Esophagus muscularis mucosa (tissue), 4 donors: ENCODE measurements around the gene IL4R. TPM values are rescaled to one million over a fixed set of nuclear protein-coding genes. Genes with fewer than 3 reads are reported as not detected.

ENCODE experiments used
- DNase-seq: peaks from one replicate; pipeline ENCODE4 v3.0.0-alpha.2; 2017; ENCODE audit errors: extremely low spot score
- H3K27ac ChIP-seq, 4 donors: fragments of 200-600 bp; sonication (generic); replicated peaks in 1 of 4; 1 replicate in 3 of 4; 2 replicates in 1 of 4; pipeline ENCODE4 v1.5.1; 2016 to 2019; ENCODE audit warnings: mild to moderate bottlenecking in 1 of 4
- H3K27me3 ChIP-seq, 4 donors: fragments of 200-600 bp; sonication (generic); one replicate each; pipeline versions ENCODE4 v1.5.1 to v1.6.0; 2016 to 2019
- H3K36me3 ChIP-seq, 4 donors: fragments of 200-600 bp; sonication (generic); one replicate each; pipeline ENCODE4 v1.5.1; 2016 to 2019
- H3K4me1 ChIP-seq, 4 donors: fragments of 200-600 bp; sonication (generic); one replicate each; pipeline ENCODE4 v1.5.1; 2016 to 2019
- H3K4me3 ChIP-seq, 4 donors: fragments of 200-600 bp; sonication (generic); 1 replicate in 2 of 4; 2 replicates in 2 of 4; pipeline ENCODE4 v1.5.1; 2016 to 2019; ENCODE audit warnings: mild to moderate bottlenecking in 4 of 4, moderate library complexity in 1 of 4
- H3K9me3 ChIP-seq, 4 donors: fragments of 200-600 bp; sonication (generic); 1 replicate in 3 of 4; 2 replicates in 1 of 4; pipeline ENCODE4 v1.5.1; 2016 to 2019
- CTCF ChIP-seq, 3 experiments: fragments of 200-600 bp in 2 of 3; fragments of 450-650 bp in 1 of 3; sonication (generic) in 2 of 3; IDR thresholded peaks; one replicate each; pipeline ENCODE4 v1.5.1; 2017 to 2019; ENCODE audit warnings: antibody characterized with exemption in 3 of 3, mild to moderate bottlenecking in 2 of 3, moderate library complexity in 1 of 3
- EP300 ChIP-seq: sonication (generic); formaldehyde crosslinking; IDR thresholded peaks from one replicate; pipeline ENCODE4 v1.6.1; 2017; ENCODE audit warnings: antibody characterized with exemption
- POLR2A ChIP-seq: fragments of 450-650 bp; IDR thresholded peaks from one replicate; pipeline ENCODE4 v1.6.1; 2017; ENCODE audit warnings: antibody characterized with exemption, moderate library complexity, mild to moderate bottlenecking, low read depth
- POLR2AphosphoS5 ChIP-seq, 2 donors: sonication (generic); formaldehyde crosslinking; IDR thresholded peaks; one replicate each; pipeline ENCODE4 v1.6.1; 2017; ENCODE audit warnings: antibody characterized with exemption in 2 of 2
- WGBS: methylation state at CpG from one replicate; pipeline ENCODE4 v1.1.5; 2018; 5-methylcytosine and 5-hydroxymethylcytosine counted together
- intact Hi-C: fragments of 100-400 bp; cut with DNase I; formaldehyde crosslinking; loops from one replicate; pipeline ENCODE4 v1.15.1; 2023
- total RNA-seq, 4 donors: library from RNA; depleted of rRNA; stranded (reverse); fragments of >200 nt; gene quantifications; one replicate each; pipeline versions ENCODE4 v1.1.0 to v1.2.1, GENCODE V29; 2016

The IL4R gene
- total RNA-seq, 4 donors from 2014 or later = 72.7 to 167 (median 116) TPM

GRCh38 chr16:27344721-27345120 lies 30.9 kb downstream of the IL4R start:
- H3K4me3 ChIP-seq = no peak overlapping the region
- no peak for DNase-seq
- no peaks in the 10 kb centered on the region for H3K9me3 ChIP-seq
- TF ChIP-seq POLR2A = no peak
- TF ChIP-seq CTCF (IDR thresholded peaks at IDR 0.05) = no peak
- no peak for TF ChIP-seq EP300
- no peak for TF ChIP-seq POLR2AphosphoS5 (IDR thresholded peaks at IDR 0.05)
- peaks cover 0 to 27% (median 26%) of the 10 kb centered on the region in 4 donors for H3K4me1 ChIP-seq
- no peaks in the 10 kb centered on the region for H3K27me3 ChIP-seq
- 85% methylated on average over 12 of the region's 15 CpGs for WGBS
- peaks cover 84 to 100% (median 99%) of the 10 kb centered on the region in 4 donors for H3K36me3 ChIP-seq
- intact Hi-C loops = no loop called here
- peak overlapping the region; percentile 13 to 21 (median 19) for H3K27ac ChIP-seq

GRCh38 chr16:27345201-27345600 lies 31.4 kb downstream of the IL4R start:
- Histone ChIP-seq H3K27ac (peak overlapping the region; percentile 13 to 21 (median 19)), H3K4me3 (no peak overlapping the region), H3K27me3 (no peaks in the 10 kb centered on the region), H3K4me1 (peaks cover 0 to 23% (median 21%) of the 10 kb centered on the region in 4 donors), H3K9me3 (no peaks in the 10 kb centered on the region), H3K36me3 (peaks cover 85 to 100% (median 99%) of the 10 kb centered on the region in 4 donors)
- no peak for DNase-seq
- intact Hi-C loops = no loop called here
- 87% methylated on average over 8 of the region's 8 CpGs for WGBS
- TF ChIP-seq CTCF (IDR thresholded peaks at IDR 0.05) = no peak
- no peak for TF ChIP-seq POLR2A
- TF ChIP-seq EP300 = no peak
- TF ChIP-seq POLR2AphosphoS5 (IDR thresholded peaks at IDR 0.05) = no peak

GRCh38 chr16:27346819-27347218 lies 33.0 kb downstream of the IL4R start:
- intact Hi-C loops = no loop called here
- Histone ChIP-seq H3K27ac (peak overlapping the region; percentile 18 to 44 (median 30)), H3K4me3 (no peak overlapping the region), H3K9me3 (no peaks in the 10 kb centered on the region), H3K27me3 (no peaks in the 10 kb centered on the region), H3K4me1 (peaks cover 0 to 13% (median 10%) of the 10 kb centered on the region in 4 donors), H3K36me3 (peaks cover 81 to 100% (median 99%) of the 10 kb centered on the region in 4 donors)
- no peak for TF ChIP-seq POLR2AphosphoS5 (IDR thresholded peaks at IDR 0.05)
- TF ChIP-seq CTCF (IDR thresholded peaks at IDR 0.05) = no peak
- no peak for TF ChIP-seq POLR2A
- no peak for TF ChIP-seq EP300
- 62% methylated on average over 5 of the region's 5 CpGs for WGBS
- no peak for DNase-seq

GRCh38 chr16:27347930-27348685 lies 34.3 kb downstream of the IL4R start:
- H3K27ac ChIP-seq = peak overlapping the region; percentile 18 to 50 (median 42)
- DNase-seq = no peak
- peaks cover 0 to 13% (median 10%) of the 10 kb centered on the region in 4 donors for H3K4me1 ChIP-seq
- H3K27me3 ChIP-seq = no peaks in the 10 kb centered on the region
- H3K4me3 ChIP-seq = no peak overlapping the region
- intact Hi-C loops = no loop called here
- H3K9me3 ChIP-seq = no peaks in the 10 kb centered on the region
- TF ChIP-seq CTCF (IDR thresholded peaks at IDR 0.05) (no peak), POLR2AphosphoS5 (IDR thresholded peaks at IDR 0.05) (no peak)
- 82% methylated on average over 9 of the region's 9 CpGs for WGBS
- H3K36me3 ChIP-seq = peaks cover 81 to 100% (median 99%) of the 10 kb centered on the region in 4 donors
